Measurements from ENCODE around the gene CST6.

The CST6 gene

DNA sequence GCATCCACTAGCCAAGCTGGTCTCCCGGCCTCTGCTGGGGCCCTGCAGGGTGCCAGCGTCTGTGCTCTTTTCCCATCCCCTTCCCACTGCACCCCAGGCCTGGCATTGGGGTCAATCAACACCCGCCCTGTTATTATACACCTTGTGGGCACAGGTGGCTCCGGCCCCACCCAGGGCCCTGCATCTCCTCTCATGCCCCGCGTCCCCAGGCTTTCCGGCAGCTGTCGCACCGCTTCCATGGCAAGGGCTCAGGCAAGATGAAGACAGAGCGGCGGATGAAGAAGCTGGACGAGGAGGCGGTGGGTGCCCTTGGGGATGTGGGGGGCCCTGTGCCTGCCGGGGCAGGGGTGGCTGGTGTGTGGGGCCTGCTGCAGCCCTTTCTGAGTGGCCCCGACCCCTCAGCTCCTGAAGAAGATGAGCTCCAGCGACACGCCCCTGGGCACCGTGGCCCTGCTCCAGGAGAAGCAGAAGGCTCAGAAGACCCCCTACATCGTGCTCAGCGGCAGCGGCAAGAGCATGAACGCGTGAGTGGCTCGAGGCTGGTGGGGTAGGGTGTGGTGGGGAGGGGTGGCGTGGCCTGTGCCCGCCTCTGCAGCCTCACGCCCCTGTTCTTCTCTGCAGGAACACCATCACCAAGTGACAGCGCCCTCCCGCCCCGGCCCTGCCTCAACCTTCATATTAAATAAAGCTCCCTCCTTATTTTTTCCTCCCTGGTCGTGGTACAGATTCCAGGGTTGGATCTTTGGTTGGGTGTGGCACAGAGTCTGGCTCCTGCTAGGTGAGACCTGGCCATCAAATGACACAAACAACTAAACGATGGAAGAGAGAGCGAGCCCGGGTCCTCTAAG, 33.2 kb upstream of the CST6 start:
- H3K4me3 ChIP-seq (ENCODE audit: low read depth, low read length): no peak overlapping the region
- in situ Hi-C loops (cut with HindIII; ENCODE audit: low sequenced_read_pairs): no loop called here
- DNase-seq (ENCODE audit: low read depth, low spot score): no peak
- TF ChIP-seq, protein P1, sequence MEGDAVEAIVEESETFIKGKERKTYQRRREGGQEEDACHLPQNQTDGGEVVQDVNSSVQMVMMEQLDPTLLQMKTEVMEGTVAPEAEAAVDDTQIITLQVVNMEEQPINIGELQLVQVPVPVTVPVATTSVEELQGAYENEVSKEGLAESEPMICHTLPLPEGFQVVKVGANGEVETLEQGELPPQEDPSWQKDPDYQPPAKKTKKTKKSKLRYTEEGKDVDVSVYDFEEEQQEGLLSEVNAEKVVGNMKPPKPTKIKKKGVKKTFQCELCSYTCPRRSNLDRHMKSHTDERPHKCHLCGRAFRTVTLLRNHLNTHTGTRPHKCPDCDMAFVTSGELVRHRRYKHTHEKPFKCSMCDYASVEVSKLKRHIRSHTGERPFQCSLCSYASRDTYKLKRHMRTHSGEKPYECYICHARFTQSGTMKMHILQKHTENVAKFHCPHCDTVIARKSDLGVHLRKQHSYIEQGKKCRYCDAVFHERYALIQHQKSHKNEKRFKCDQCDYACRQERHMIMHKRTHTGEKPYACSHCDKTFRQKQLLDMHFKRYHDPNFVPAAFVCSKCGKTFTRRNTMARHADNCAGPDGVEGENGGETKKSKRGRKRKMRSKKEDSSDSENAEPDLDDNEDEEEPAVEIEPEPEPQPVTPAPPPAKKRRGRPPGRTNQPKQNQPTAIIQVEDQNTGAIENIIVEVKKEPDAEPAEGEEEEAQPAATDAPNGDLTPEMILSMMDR (IDR thresholded peaks at IDR 0.05; ENCODE audit: low read depth, low read length): no peak

GRCh38 chr11:65979261-65979759, 32.5 kb upstream of the CST6 start:
- TF ChIP-seq, protein P1 (IDR thresholded peaks at IDR 0.05; ENCODE audit: low read depth, low read length): no peak
- in situ Hi-C loops (cut with HindIII; ENCODE audit: low sequenced_read_pairs): no loop called here
- H3K4me3 ChIP-seq (ENCODE audit: low read depth, low read length): no peak overlapping the region
- no peak for DNase-seq (ENCODE audit: low read depth, low spot score)

- in situ Hi-C loops (cut with HindIII; ENCODE audit: low sequenced_read_pairs): no loop called here
- no peak for DNase-seq (ENCODE audit: low read depth, low spot score)
- no peak overlapping the region for H3K4me3 ChIP-seq (ENCODE audit: low read depth, low read length)
- TF ChIP-seq, protein P1 (IDR thresholded peaks at IDR 0.05; ENCODE audit: low read depth, low read length): no peak
Observed at GRCh38 chr11:65981101-65981740, 30.6 kb upstream of the CST6 start.

DNA sequence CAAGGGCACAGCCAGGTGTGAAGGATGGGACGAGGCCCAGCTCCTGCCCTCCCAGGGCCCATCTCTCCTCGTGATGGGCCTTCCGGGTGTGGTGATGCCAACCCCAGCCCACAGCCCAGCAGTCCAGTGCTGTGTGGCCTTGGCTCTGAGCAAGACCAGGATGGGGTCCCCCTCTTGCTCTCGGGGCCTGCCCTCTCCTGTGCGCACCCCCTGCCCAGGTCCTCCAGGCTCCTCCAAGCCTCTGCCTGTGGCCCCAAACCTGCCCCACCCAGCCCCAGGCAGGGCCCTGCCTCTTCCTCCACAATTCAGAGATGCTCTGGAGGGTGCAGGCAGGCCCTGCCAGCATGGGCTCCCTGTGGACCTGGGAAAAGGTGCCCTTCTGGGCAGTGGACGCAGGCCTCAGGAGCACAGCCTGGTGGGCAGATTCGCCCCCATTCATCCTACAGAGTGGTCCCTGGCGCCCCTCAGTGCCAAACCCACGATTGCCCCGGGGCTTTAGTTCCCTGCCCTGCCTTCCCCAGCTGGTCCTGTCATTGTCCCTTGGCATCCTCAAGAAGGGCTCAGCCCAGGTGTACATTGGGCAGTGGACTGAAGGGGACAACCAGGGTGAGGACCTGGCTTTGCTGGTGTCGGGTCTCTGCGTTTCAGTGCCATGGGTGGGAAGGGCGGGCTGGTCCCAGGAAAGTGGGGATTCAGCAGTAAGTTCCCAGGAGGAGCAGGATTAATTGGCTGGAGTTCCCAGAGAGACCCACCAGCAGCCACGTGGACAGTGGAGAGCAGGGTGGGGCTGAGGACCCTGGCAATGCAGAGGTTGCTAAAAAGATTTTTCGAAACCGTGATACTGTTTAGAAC, 29.6 kb upstream of the CST6 start:
- TF ChIP-seq, protein P1 (IDR thresholded peaks at IDR 0.05; ENCODE audit: low read depth, low read length): no peak
- DNase-seq (ENCODE audit: low read depth, low spot score): no peak
- no peak overlapping the region for H3K4me3 ChIP-seq (ENCODE audit: low read depth, low read length)
- in situ Hi-C loops (cut with HindIII; ENCODE audit: low sequenced_read_pairs): no loop called here

DNA sequence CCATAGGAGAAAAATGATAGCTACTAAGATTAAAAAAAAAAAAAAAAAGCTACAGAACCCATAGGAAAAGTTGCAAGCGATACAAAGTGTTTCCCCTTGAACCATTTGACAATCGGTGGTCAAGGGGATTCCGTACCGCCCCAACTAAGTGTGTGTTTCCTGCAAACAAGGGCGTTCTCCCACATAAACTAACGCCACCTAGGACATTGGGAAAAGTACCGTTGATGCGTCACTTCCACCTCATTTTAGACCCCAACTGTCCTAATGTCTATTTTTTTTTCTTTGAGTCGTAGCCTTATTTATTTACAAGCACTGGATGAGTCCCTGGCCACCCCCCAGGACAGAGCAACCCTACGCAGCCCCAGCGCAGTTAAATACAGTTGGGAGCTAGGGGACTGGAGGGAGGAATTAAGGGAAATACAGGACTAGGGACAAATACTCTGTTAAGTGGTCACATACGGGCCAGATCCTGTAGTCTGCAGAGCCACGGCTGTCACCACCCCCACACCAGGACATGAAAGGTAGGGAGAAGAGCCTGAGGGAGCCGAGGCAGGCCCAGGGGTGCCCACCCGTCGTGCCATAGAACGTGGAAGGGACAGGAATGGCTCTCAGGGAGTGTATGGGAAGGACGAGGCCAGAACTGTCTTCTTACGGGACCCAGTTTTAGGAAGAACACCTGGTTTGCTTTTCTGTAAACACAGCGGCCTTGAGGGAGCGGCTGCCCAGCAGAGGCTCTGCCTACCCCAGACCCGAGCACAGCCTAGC, 28.8 kb upstream of the CST6 start:
- in situ Hi-C loops (cut with HindIII; ENCODE audit: low sequenced_read_pairs): no loop called here
- H3K4me3 ChIP-seq (ENCODE audit: low read depth, low read length): no peak overlapping the region
- no peak for DNase-seq (ENCODE audit: low read depth, low spot score)
- TF ChIP-seq, protein P1 (IDR thresholded peaks at IDR 0.05; ENCODE audit: low read depth, low read length): no peak
